ENCODE results near the gene STOML2. TPM values are rescaled to one million over a fixed set of nuclear protein-coding genes. Genes with fewer than 3 reads are reported as not detected.

The STOML2 gene
- total and polyA plus RNA-seq, 2 experiments from 2014 or later, result 114 to 210 TPM

GRCh38 chr9:35057271-35057620, 45.7 kb downstream of the STOML2 start:
- peaks cover 99% of the 10 kb centered on the region for H3K36me3 Mint-ChIP-seq (ENCODE audit: low read depth)
- ATAC-seq, result no peak

More at GRCh38 chr9:35057271-35057620, 45.7 kb downstream of the STOML2 start:
- Histone ChIP-seq H2AFZ (no peak overlapping the region), H3K36me3 (ENCODE audit: insufficient read depth) (peaks cover 73% of the 10 kb centered on the region), H3K27me3 (ENCODE audit: insufficient read depth) (no peaks in the 10 kb centered on the region), H3K4me3 (no peak overlapping the region), H3K4me1 (ENCODE audit: insufficient read depth) (no peaks in the 10 kb centered on the region), H3K27ac (ENCODE audit: low read depth) (no peak overlapping the region; the same call in 1 of the 2 replicates), H3F3A (replicated peaks; ENCODE audit: low read depth) (peaks cover 42% of the 10 kb centered on the region), H3K79me2 (replicated peaks; ENCODE audit: insufficient read depth) (no peaks in the 10 kb centered on the region; the same call in 1 of the 2 replicates), H3K9me2 (ENCODE audit: insufficient read depth) (no peaks in the 10 kb centered on the region), H3K4me2 (no peak overlapping the region), H4K20me1 (replicated peaks; ENCODE audit: insufficient read depth) (peaks cover 28% of the 10 kb centered on the region)
- no peak for TF ChIP-seq REST (IDR thresholded peaks at IDR 0.05; ENCODE audit: unreplicated experiment)
- no peak for TF ChIP-seq JUNB (IDR thresholded peaks at IDR 0.05; ENCODE audit: unreplicated experiment)
- no peak for TF ChIP-seq EZH2phosphoT487 (IDR thresholded peaks at IDR 0.05; ENCODE audit: unreplicated experiment)
- TF ChIP-seq CTCF (conservative IDR thresholded peaks at IDR 0.05; ENCODE audit: low read depth in 2 of 2), result no peak
- no peak for TF ChIP-seq ZNF462 (CRISPR knock-in tag; IDR thresholded peaks at IDR 0.05)
- TF ChIP-seq, protein P1, sequence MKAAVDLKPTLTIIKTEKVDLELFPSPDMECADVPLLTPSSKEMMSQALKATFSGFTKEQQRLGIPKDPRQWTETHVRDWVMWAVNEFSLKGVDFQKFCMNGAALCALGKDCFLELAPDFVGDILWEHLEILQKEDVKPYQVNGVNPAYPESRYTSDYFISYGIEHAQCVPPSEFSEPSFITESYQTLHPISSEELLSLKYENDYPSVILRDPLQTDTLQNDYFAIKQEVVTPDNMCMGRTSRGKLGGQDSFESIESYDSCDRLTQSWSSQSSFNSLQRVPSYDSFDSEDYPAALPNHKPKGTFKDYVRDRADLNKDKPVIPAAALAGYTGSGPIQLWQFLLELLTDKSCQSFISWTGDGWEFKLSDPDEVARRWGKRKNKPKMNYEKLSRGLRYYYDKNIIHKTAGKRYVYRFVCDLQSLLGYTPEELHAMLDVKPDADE (IDR thresholded peaks at IDR 0.05), result no peak
- no peak for TF ChIP-seq EZH2 (IDR thresholded peaks at IDR 0.05; ENCODE audit: low read depth, unreplicated experiment)
- no peak for TF ChIP-seq CREB1 (CRISPR knock-in tag; IDR thresholded peaks at IDR 0.05; ENCODE audit: low read depth)
- TF ChIP-seq NANOG (IDR thresholded peaks at IDR 0.05; ENCODE audit: borderline replicate concordance), result no peak
- no peak for TF ChIP-seq POLR2AphosphoS5 (IDR thresholded peaks at IDR 0.05; ENCODE audit: low read depth)
- H3K9me3 Mint-ChIP-seq, result no peaks in the 10 kb centered on the region
- H3K27ac Mint-ChIP-seq, result no peak overlapping the region
- H3K4me1 Mint-ChIP-seq, result no peaks in the 10 kb centered on the region
- H3K4me3 Mint-ChIP-seq, result no peak overlapping the region
- no peak for DNase-seq (ENCODE audit: low spot score)
- H3K27me3 Mint-ChIP-seq (ENCODE audit: insufficient read depth, low read depth, poor library complexity), result peaks cover 5% of the 10 kb centered on the region
